Astrocyte of the cerebellum (primary cell): ENCODE data around the gene LONRF2.

Source experiments
- DNase-seq: peaks from one replicate; pipeline ENCODE4 v3.0.0-alpha.2; 2011; ENCODE audit warnings: low read depth
- H3K4me3 ChIP-seq: 2 replicates; pipeline ENCODE4 v1.5.1; 2011; ENCODE audit warnings: mild to moderate bottlenecking, low read depth, low read length, moderate library complexity
- CTCF ChIP-seq: IDR thresholded peaks from 2 replicates; pipeline ENCODE4 v1.5.1; 2012; ENCODE audit warnings: low read length, low read depth, moderate library complexity, mild to moderate bottlenecking; ENCODE audit errors: missing control alignments
- in situ Hi-C: cut with HindIII; loops from 2 replicates; pipeline ENCODE4 v1.10.0; 2017; ENCODE audit warnings: low sequenced_read_pairs

Gene LONRF2

GRCh38 chr2:100228415-100228814 is 93.9 kb downstream of the LONRF2 start:
- TF ChIP-seq CTCF = no peak
- H3K4me3 ChIP-seq = no peak overlapping the region
- no peak for DNase-seq
- in situ Hi-C loops = no loop called here

- no peak for DNase-seq
- H3K4me3 ChIP-seq = no peak overlapping the region
- in situ Hi-C loops = no loop called here
- no peak for TF ChIP-seq CTCF
These were observed 97.2 kb downstream of the LONRF2 start for GRCh38 chr2:100224988-100225710.

- no peak for DNase-seq
- H3K4me3 ChIP-seq = no peak overlapping the region
- in situ Hi-C loops = no loop called here
- TF ChIP-seq CTCF = no peak
These were observed 98.8 kb downstream of the LONRF2 start for GRCh38 chr2:100223502-100223901.
